ENCODE results near the gene GLO1. TPM values are rescaled to one million over a fixed set of nuclear protein-coding genes. Genes with fewer than 3 reads are reported as not detected.

The GLO1 gene
- total and polyA plus RNA-seq, 2 experiments from 2014 or later = 137 to 170 TPM

DNA sequence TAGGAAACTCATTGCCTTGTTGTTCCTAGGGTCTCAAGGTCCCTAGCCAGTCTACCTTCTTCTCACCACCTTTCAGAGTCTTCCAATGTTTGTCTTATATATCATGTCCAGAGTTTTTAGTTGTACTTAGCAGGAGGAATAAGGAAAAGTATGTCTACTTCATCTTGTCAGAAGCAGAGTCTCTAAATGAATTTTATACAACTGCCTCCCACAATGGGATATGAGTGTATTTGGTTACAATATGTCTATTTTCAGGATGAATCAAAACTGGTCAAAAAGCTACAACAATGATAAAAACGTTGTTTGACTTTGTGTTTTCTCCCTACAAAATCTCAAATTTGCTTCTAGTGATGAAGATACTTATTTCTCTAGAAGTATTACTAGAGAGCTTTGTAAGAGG, 7.0 kb downstream of the GLO1 start:
- TF ChIP-seq, protein P1, sequence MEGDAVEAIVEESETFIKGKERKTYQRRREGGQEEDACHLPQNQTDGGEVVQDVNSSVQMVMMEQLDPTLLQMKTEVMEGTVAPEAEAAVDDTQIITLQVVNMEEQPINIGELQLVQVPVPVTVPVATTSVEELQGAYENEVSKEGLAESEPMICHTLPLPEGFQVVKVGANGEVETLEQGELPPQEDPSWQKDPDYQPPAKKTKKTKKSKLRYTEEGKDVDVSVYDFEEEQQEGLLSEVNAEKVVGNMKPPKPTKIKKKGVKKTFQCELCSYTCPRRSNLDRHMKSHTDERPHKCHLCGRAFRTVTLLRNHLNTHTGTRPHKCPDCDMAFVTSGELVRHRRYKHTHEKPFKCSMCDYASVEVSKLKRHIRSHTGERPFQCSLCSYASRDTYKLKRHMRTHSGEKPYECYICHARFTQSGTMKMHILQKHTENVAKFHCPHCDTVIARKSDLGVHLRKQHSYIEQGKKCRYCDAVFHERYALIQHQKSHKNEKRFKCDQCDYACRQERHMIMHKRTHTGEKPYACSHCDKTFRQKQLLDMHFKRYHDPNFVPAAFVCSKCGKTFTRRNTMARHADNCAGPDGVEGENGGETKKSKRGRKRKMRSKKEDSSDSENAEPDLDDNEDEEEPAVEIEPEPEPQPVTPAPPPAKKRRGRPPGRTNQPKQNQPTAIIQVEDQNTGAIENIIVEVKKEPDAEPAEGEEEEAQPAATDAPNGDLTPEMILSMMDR (IDR thresholded peaks at IDR 0.05; ENCODE audit: poor library complexity) = no peak
- TF ChIP-seq EZH2phosphoT487 (IDR thresholded peaks at IDR 0.05; ENCODE audit: low read depth, severe bottlenecking, unreplicated experiment) (no peak), EZH2 (IDR thresholded peaks at IDR 0.05; ENCODE audit: borderline replicate concordance) (no peak)
- Histone ChIP-seq H3K9me2 (replicated peaks; ENCODE audit: insufficient read depth) (no peaks in the 10 kb centered on the region), H3K9me3 (ENCODE audit: low read depth) (no peaks in the 10 kb centered on the region), H3K27me3 (no peaks in the 10 kb centered on the region), H3K4me3 (no peak overlapping the region), H4K20me1 (ENCODE audit: insufficient read depth, poor library complexity, severe bottlenecking) (no peaks in the 10 kb centered on the region), H3K4me2 (no peak overlapping the region), H3K27ac (no peak overlapping the region), H3K79me2 (peaks cover 89% of the 10 kb centered on the region), H2AFZ (no peak overlapping the region), H3K36me3 (replicated peaks; ENCODE audit: insufficient read depth, low read depth) (no peaks in the 10 kb centered on the region), H3K4me1 (ENCODE audit: insufficient read depth) (no peaks in the 10 kb centered on the region)
- 86% methylated on average over 1 of the region's 1 CpG for WGBS (ENCODE audit: low lambda C conversion rate, missing lambda C conversion rate)
- DNase-seq (ENCODE audit: low spot score) = no peak

DNA sequence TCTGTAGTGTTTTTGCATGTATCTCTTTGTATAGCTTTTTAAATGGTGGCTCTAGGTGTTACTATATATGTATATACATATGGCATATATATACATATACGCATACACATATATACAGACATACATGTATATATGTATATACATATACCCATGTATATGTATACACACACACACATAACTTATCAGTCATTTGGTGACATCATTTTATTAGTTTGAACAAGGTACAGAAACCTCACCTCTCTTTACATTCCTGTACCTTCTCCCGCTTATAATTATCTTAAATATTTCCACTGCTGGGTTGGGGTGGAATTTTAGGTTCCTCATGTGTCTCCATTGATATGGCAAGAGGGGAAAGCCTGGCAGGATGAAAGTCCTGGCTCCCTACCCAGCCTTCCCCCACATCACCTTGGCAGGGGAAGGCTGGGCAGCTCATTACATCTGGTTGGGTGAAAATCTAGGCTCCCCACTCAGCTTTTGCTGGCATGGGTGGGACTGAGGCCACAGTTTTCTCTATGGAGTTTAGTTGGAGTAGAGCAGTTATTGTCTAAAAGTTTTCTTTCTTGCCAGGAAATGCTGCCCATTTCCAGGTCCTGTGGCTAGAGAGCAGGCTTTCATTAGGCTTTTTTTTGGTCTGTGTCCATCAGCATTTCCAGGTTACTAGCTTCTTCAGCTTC, 7.6 kb downstream of the GLO1 start:
- Histone ChIP-seq H3K27ac (no peak overlapping the region), H2AFZ (no peak overlapping the region), H3K4me3 (no peak overlapping the region), H4K20me1 (ENCODE audit: insufficient read depth, poor library complexity, severe bottlenecking) (no peaks in the 10 kb centered on the region), H3K79me2 (peaks cover 89% of the 10 kb centered on the region), H3K9me3 (ENCODE audit: low read depth) (no peaks in the 10 kb centered on the region), H3K4me2 (no peak overlapping the region), H3K36me3 (replicated peaks; ENCODE audit: insufficient read depth, low read depth) (no peaks in the 10 kb centered on the region), H3K27me3 (no peaks in the 10 kb centered on the region), H3K9me2 (replicated peaks; ENCODE audit: insufficient read depth) (no peaks in the 10 kb centered on the region), H3K4me1 (ENCODE audit: insufficient read depth) (no peaks in the 10 kb centered on the region)
- TF ChIP-seq EZH2 (IDR thresholded peaks at IDR 0.05; ENCODE audit: borderline replicate concordance) (no peak), EZH2phosphoT487 (IDR thresholded peaks at IDR 0.05; ENCODE audit: low read depth, severe bottlenecking, unreplicated experiment) (no peak)
- TF ChIP-seq, protein P1 (IDR thresholded peaks at IDR 0.05; ENCODE audit: poor library complexity) = no peak
- DNase-seq (ENCODE audit: low spot score) = no peak
- WGBS (ENCODE audit: low lambda C conversion rate, missing lambda C conversion rate) = 93% methylated on average over 2 of the region's 2 CpGs

DNA sequence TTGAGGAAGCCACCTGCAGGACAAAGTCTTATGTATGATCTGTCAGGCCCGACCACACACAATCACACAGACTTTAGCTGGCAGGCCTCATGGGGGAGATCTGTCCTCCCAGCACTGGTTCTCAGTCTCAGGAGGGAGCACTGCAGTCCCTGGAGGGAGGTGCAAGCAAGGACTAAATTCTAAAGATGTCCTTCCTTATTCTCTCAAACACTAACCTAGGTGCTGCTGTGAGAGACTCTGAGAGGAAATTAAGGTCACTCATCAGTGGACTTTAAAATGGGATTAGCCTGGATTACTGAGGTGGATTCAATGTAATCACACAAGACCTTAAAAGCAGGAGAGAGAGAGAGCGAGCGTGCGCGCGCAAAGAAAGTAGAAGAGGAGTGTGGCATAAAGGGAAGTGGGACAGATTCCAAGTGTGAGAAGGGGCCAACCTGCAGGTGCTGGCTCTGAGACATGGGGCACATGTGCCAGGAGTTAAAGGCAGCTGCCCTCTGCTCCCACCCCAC, 14.3 kb downstream of the GLO1 start:
- Histone ChIP-seq H3K4me3 (no peak overlapping the region), H3K27me3 (no peaks in the 10 kb centered on the region), H4K20me1 (ENCODE audit: insufficient read depth, poor library complexity, severe bottlenecking) (peaks cover 11% of the 10 kb centered on the region), H3K9me3 (ENCODE audit: low read depth) (no peaks in the 10 kb centered on the region), H3K4me2 (no peak overlapping the region), H3K4me1 (ENCODE audit: insufficient read depth) (no peaks in the 10 kb centered on the region), H3K36me3 (replicated peaks; ENCODE audit: insufficient read depth, low read depth) (no peaks in the 10 kb centered on the region), H3K27ac (no peak overlapping the region), H3K79me2 (peaks cover 69% of the 10 kb centered on the region), H2AFZ (no peak overlapping the region), H3K9me2 (replicated peaks; ENCODE audit: insufficient read depth) (no peaks in the 10 kb centered on the region)
- TF ChIP-seq EZH2phosphoT487 (IDR thresholded peaks at IDR 0.05; ENCODE audit: low read depth, severe bottlenecking, unreplicated experiment) (no peak), EZH2 (IDR thresholded peaks at IDR 0.05; ENCODE audit: borderline replicate concordance) (no peak)
- TF ChIP-seq, protein P1 (IDR thresholded peaks at IDR 0.05; ENCODE audit: poor library complexity) = no peak
- DNase-seq (ENCODE audit: low spot score) = no peak
- 89% methylated on average over 6 of the region's 6 CpGs for WGBS (ENCODE audit: low lambda C conversion rate, missing lambda C conversion rate)
